ENCODE measurements around the gene BTK. TPM values are rescaled to one million over a fixed set of nuclear protein-coding genes. Genes with fewer than 3 reads are reported as not detected.

The BTK gene
- total and polyA plus RNA-seq, 9 of the 15 experiments (the other 6 are each of a cell fraction or from before 2014, with no cell fraction given): 14.9 to 93.4 (median 65.2) TPM

DNA sequence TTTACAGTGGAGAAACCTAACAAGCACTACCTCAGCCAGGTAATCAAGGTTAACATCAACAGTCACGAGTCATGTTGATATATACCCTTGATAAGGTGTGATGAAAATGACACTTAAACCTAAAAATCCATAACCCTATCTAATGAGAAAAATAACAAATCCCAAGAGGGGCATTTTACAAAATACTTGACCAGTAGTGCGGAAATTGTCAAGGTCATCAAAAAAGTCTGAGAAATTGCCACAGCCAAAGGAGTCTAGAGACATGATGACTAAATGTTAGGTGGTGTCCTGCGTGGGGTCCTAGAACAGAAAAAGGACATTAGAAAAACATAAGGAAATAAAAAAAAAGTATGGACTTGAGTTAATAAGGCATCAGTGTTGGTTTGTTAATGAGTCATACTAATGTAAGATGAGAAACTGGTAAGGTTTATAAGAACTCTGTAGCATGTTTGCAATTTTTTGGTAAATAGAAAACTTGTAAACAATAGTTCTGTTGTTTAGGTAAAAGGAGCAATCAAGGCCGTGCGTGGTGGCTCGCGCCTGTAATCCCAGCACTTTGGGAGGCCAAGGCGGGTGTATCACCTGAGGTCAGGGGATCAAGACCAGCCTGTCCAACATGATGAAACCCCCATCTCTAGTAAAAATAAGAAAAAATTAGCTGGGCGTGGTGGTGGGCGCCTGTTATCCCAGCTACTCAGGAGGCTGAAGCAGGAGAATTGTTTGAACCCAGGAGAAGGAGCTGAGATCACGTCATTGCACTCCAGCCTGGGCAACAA is 7.7 kb upstream of the BTK start (continued):
- TF ChIP-seq YY1 (IDR thresholded peaks at IDR 0.05; ENCODE audit: borderline replicate concordance in 1 of 3, control insufficient read depth in 1 of 3, extremely low read depth in 1 of 3, insufficient read depth in 3 of 3, insufficient read length in 1 of 3, insufficient replicate concordance in 2 of 3, low read depth in 1 of 3, low read length in 2 of 3): no peak
- no peak for TF ChIP-seq KAT7 (CRISPR knock-in tag; IDR thresholded peaks at IDR 0.05; ENCODE audit: borderline replicate concordance)
- no peak for TF ChIP-seq PTBP1 (IDR thresholded peaks at IDR 0.05; ENCODE audit: low read depth, low read length)
- no peak for TF ChIP-seq ARID3B (CRISPR knock-in tag; IDR thresholded peaks at IDR 0.05; ENCODE audit: borderline replicate concordance)
- TF ChIP-seq PURB (CRISPR knock-in tag; IDR thresholded peaks at IDR 0.05; ENCODE audit: low read depth): no peak
- no peak for TF ChIP-seq ZBTB9 (CRISPR knock-in tag; IDR thresholded peaks at IDR 0.05)
- no peak for TF ChIP-seq PTRF (tag; IDR thresholded peaks at IDR 0.05)
- no peak for TF ChIP-seq GATAD2B (IDR thresholded peaks at IDR 0.05; ENCODE audit: borderline replicate concordance)
- TF ChIP-seq SP2 (IDR thresholded peaks at IDR 0.05; ENCODE audit: extremely low read depth, low read depth, low read length, poor library complexity, severe bottlenecking): no peak
- no peak for TF ChIP-seq ZNF696 (CRISPR knock-in tag; conservative IDR thresholded peaks at IDR 0.05)
- TF ChIP-seq SRSF9 (IDR thresholded peaks at IDR 0.05; ENCODE audit: borderline replicate concordance, low read depth, low read length): no peak
- peak; percentile 87 for TF ChIP-seq ZNF316 (IDR thresholded peaks at IDR 0.05)
- TF ChIP-seq RBM15 (IDR thresholded peaks at IDR 0.05; ENCODE audit: insufficient read depth, low read length): no peak
- no peak for TF ChIP-seq ZNF133 (CRISPR knock-in tag; IDR thresholded peaks at IDR 0.05)
- TF ChIP-seq PRPF4 (IDR thresholded peaks at IDR 0.05; ENCODE audit: insufficient read depth, low read depth, low read length, poor library complexity, severe bottlenecking): no peak
- TF ChIP-seq BRD9 (IDR thresholded peaks at IDR 0.05; ENCODE audit: low read depth, partially characterized antibody): no peak
- TF ChIP-seq C11orf30 (IDR thresholded peaks at IDR 0.05; ENCODE audit: low read depth): peak; percentile 64
- TF ChIP-seq E4F1 (CRISPR knock-in tag; IDR thresholded peaks at IDR 0.05; ENCODE audit: borderline replicate concordance): no peak
- no peak for TF ChIP-seq DACH1 (IDR thresholded peaks at IDR 0.05; ENCODE audit: partially characterized antibody)
- 0 out of 2 replicates have a peak, but pooled peaks have one; percentile 26 for TF ChIP-seq MAFK (IDR thresholded peaks at IDR 0.05; ENCODE audit: low read length)
- no peak for TF ChIP-seq TRIM28 (IDR thresholded peaks at IDR 0.05)
